OCI-M2 (cell line): Measurements from ENCODE around the gene DENND1C.
"Not testable (repeated sequence)": the region's sequence is repeated elsewhere in the genome, so short reads cannot be mapped to it uniquely, and the experiment has no call there.

Source experiments
- DNase-seq: peaks from one replicate; lab custom pipeline; 2025; ENCODE audit not compliant: unreplicated experiment; lab: John Stamatoyannopoulos, UW

DENND1C gene

DNA sequence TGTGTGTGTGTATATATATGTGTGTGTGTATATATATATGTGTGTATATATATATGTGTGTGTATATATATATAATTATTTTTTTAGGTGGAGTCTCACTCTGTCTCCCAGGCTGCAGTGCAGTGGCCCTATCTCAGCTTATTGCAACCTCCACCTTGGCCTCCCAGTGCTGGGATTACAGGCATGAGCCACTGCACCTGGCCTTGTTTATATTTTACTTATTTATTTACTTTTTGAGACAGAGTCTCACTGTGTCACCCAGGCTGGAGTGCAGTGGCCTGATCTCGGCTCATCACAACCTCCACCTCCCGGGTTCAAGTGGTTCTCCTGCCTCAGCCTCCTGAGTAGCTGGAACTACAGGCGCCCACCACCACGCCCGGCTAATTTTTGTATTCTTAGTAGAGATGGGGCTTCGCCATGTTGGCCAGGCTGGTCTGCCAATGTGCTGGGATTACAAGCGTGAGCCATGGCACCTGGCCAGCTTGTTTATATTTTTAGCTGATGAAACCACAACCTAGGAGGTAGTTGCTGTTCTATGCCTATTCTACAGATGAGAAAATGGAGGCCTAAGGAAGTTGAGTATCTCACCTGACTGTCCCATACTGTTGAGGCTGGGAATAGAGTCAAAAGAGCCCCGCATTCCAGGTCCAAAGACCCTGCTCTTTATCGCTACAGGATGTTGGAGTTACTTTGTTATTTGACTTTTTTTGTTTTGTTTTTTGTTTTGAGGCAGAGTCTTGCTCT is 26.6 kb upstream of the DENND1C start:
- not testable (repeated sequence) for DNase-seq

DNA sequence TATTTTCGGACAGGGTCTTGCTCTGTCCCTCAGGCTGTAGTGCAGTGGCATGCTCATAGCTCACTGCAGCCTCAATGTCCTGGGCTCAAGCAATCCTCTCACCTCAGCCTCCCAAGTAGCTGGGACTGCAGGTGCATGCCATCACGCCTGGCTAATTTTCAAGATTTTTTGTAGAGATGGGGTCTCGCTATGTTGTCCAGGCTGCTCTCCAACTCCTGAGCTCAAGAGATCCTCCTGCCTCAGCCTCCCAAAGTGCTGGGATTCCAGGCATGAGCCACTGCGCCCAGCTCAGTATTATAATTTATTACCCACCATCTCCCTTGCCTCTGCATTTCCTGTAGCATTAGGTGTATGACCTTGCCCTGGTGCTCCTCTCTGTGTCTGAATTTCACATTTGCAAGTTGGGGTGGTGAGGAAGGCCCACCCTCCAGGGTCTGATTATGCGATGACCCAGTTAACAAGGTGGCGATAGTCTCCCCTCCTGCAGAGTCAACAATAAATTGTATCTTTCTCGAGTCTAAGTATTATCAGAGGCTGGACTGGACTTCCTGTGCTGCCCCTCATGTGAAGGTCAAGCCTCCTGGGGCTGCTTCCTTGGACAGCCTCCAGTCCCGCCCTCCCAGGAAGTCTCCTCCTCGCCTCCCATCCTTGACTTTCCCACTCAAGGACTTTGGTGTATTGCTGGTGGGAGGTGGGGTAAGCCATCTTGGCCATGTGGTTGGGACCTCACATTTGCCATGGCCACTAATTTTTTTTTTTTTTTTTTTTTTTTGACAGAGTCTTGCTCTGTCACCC is 22.0 kb upstream of the DENND1C start:
- no peak for DNase-seq

- no peak for DNase-seq
Observed at GRCh38 chr19:6501740-6502648, 20.4 kb upstream of the DENND1C start, which contains the start of gene TUBB4A. TSS of gene TUBB4A (minus strand) at chr19:6502309. CDS start at chr19:6502212, 97 bp downstream.

DNA sequence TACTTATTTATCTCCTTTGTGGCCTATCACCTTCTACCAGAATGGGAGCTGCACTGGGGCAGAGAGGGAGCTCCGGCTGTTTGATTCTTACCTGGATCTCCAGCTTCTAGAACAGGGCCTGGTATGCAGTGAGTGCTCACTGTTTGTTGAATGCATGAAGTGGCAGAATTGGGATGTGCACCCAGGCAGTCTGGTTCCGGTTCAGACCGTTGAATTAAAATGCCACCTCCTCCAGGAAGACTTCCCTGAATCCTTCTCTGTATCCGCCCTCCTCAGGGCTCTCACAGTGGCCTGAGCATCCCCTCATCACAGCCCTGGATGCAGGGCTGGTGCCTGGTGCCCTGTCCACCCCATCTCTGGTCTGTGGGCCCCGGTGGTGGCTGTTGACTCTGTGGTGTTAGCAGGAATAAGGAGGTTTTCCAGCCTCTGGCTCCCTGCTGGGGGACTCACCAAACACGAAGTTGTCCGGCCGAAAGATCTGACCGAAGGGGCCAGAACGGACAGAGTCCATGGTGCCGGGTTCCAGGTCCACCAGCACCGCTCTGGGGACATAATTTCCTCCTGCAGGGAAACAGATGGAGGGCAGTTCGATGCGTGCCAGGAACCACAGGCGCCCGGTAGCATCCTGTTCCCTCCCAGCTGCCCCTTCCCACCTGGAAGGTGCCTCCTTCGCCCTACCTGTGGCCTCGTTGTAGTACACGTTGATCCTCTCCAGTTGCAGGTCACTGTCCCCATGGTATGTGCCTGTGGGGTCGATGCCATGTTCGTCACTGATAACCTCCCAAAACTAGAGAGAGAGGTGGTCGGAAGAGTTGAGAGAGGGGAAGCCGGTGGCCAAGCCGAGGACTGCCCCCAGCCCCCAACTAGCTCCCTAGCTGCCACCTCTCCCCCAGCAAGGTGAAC is 19.5 kb upstream of the DENND1C start:
- DNase-seq: no peak

- DNase-seq: no peak
Observed at GRCh38 chr19:6499052-6499790, 17.6 kb upstream of the DENND1C start.

DNA sequence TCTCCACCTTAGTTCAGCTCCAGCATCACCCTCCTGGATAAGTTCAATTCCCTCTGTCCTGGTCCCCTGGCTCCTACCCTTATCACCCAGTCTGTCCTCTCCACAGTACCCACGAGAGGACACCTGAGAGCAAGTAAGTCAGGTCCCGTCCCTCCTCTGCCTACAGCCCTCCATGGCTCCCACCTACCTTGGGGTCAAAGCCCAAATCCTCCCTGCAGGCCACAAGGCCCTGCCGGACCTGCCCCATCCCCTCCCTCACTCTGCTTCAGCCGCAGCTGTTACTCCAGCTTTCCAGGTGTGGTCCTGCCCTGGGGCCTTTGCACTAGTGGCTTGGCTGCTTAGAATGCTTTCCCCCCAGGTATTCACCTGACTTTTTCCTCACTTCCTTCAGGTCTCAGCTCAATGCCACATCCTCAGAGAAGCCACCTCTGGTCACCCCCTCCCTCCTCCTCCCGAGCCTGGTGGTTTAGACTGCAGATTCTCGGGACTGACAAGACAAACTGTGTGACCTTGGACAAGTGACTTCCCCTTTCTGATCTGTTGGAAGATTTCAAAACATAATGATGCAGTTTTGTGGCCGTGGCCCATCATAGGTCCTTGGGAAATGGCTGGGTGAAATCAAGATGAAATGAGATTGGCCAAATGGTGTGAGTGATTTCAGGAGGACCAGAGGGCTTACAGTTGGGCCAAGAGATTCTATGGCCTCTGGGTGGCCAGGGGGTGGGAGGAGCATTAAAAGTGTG is 16.9 kb upstream of the DENND1C start:
- no peak for DNase-seq

DNA sequence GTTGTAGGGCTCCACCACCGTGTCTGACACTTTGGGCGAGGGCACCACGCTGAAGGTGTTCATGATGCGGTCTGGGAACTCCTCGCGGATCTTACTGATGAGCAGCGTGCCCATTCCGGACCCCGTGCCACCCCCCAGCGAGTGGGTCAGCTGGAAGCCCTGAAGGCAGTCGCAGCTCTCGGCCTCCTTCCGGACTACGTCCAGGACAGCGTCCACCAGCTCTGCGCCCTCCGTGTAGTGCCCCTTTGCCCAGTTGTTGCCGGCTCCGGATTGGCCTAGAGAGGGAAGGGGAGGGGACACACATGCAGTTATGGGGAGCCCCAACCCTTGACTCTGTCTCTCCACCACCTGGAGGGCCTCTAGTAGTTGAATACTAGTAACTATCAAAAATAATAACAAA is 14.4 kb upstream of the DENND1C start:
- DNase-seq: no peak

DNA sequence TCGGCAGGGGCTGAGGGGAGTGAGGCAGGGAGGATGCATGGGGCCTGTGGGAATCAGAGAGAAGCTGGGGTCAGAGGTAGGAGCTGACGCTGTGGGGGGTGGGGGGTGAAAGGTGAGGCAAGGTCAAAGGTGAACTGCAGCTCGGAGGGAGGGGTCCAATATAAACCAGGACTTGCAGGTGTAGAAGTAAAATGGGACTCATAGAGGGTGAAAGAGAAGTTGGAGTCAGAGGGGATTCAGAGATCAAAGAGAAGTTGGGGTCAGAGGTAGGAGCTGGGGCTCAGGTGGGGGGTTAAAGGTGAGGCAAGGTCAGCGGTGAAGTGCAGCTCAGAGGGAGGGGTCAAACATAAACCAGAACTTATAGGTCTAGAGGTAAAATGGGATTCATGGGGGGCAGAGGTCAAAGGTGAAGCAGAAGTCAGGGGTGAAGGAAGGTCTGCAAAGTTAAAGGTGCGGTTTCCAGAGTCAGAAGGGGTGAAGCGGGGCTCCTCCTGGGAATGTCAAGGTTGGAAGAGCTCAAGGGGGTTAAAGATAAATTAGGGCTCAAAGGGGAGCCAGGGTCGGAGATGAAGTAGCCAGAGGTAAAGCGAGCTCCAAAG is 12.9 kb upstream of the DENND1C start:
- DNase-seq: no peak

- no peak for DNase-seq
Observed at GRCh38 chr19:6491802-6492592, 10.4 kb upstream of the DENND1C start.

GRCh38 chr19:6490134-6490533 is 8.5 kb upstream of the DENND1C start:
- no peak for DNase-seq

- DNase-seq: no peak
Observed at GRCh38 chr19:6489278-6490061, 7.9 kb upstream of the DENND1C start.

DNA sequence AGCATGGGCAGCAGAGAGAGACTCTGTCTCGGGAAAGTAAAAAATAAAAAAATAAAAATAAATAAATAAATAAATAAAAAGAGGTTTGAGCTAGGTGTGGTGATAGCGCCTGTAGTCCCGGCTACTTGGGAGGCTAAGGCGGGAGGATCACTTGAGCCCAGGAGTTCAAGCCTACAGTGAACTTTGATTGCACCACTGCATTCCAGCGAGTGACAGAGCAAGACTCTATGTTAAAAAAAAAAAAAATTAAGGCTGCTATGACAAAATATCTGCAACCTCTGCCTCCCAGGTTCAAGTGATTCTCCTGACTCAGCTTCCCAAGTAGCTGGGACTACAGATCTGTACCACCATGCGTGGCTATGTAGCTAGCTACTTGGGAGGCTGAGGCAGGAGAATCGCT is 3.2 kb upstream of the DENND1C start:
- no peak for DNase-seq

DNA sequence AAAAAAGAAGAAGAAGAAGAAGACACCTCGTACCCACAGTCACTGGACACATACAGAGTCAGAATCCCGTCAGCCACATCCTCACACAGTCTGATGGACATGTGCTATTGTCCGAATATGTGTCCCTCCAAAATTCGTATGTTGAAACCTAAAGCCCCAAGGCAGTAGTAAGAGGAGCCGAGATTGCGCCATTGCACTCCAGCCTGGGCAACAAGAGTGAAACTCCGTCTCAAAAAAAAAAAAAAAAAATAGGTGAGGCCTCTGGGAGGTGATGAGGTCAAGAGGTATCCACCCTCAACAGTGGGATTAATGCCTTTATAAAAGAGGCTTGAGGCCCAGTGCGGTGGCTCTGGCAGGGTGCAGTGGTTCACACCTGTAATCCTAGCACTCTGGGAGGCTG is 2.6 kb upstream of the DENND1C start:
- DNase-seq: no peak

DNA sequence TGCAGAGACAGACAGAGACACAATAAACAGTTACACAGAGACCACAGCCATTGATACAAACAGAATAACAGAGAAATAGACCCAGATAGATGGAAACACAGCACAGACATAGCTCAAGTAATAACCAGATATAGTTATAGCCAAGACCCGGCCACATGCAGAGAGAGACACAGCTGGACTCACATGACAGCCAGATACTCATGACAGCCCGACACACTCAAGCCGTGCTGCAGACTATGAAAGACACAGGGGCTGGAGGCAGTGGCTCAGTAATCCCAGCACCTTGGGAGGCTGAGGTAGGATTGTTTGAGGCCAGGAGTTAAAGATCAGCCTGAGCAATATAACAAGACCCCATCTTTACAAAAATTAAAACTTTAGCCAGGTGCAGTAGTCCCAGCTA is 1.6 kb upstream of the DENND1C start:
- no peak for DNase-seq

DNA sequence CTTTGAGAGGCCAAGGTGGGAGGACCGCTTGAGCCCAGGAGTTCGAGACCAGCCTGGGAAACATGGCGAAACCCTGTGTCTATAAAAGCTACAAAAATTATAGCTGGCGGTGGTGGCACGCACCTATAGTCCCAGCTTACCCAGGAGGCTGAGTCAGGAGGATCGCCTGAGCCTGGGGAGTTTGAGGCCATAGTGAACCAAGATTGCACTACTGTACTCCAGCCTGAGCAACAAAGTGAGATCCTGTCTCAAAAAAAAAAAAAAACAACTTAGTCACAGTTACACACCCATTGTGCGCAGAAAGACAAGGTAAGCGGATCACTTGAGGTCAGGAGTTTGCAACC is 728 bp upstream of the DENND1C start:
- no peak for DNase-seq

GRCh38 chr19:6480848-6481415 is 655 bp downstream of the DENND1C start:
- DNase-seq: no peak
